GM18498 (cell line): ENCODE measurements around the gene CHD9.
A peak's percentile ranks its signal among the peaks of the same experiment; 100 is the strongest.
"Not testable (repeated sequence)": the region's sequence is repeated elsewhere in the genome, so short reads cannot be mapped to it uniquely, and the experiment has no call there.

Experiments used
- ATAC-seq: cut with Tn5 transposase; IDR thresholded peaks from one replicate; pipeline ENCODE4 v1.9.1; 2021; ENCODE audit warnings: mild to moderate bottlenecking, moderate library complexity; ENCODE audit not compliant: unreplicated experiment

CHD9 gene

DNA sequence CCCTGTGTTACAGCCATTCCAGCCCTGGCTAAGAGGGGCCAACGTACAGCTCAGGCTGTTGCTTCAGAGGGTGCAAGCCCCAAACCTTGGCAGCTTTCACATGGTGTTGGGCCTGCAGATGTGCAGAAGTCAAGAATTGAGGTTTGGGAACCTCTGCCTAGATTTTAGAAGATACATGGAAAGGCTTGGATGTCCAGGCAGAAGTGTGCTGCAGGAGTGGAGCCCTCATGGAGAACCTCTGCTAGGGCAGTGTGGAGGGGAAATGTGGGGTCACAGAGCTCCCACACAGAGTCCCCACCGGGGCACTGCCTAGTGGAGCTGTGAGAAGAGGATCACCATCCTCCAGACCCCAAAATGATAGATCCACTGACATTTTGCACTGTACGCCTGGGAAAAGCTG, 130.9 kb downstream of the CHD9 start:
- not testable (repeated sequence) for ATAC-seq

GRCh38 chr16:53187775-53188174, 133.0 kb downstream of the CHD9 start:
- no peak for ATAC-seq

GRCh38 chr16:53191413-53191812, 136.6 kb downstream of the CHD9 start:
- ATAC-seq, result no peak

DNA sequence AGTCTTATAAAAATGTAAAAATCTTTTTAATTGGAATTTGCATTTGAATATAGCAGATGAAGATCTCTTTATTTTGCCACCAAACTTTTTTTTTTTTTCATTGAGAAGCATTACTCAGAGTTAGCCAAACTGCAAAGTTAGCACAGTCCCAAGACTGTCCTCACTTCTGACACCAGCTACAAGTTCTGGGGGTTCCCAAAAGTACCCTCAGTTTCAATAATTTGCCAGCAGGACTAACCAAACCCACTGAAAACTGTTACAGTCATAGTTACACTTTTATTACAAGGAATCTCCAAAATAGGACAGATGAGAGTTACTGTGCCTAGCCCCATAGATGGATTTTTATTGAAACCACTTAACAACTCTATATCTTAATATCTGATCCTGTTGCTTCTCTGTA, 144.1 kb downstream of the CHD9 start:
- no peak for ATAC-seq

DNA sequence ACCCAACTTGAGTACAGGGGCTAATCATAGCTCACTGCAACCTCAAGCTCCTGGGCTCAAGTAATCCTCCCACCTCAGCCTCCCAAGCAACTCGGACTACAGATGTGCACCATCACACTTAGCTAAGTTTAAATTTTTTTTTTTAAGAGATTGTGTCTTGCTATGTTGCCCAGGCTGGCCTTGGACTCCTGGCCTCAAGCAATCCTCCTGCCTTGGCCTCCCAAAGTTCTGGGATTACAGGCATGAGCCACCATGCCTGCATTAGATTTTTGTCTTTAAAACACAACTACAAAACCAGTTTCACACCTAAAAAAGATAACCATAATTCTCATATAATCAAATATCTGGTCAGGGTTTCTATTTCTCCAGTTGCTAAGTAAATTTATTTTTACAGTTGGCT, 147.1 kb downstream of the CHD9 start:
- no peak for ATAC-seq

GRCh38 chr16:53202398-53202797, 147.6 kb downstream of the CHD9 start:
- no peak for ATAC-seq

DNA sequence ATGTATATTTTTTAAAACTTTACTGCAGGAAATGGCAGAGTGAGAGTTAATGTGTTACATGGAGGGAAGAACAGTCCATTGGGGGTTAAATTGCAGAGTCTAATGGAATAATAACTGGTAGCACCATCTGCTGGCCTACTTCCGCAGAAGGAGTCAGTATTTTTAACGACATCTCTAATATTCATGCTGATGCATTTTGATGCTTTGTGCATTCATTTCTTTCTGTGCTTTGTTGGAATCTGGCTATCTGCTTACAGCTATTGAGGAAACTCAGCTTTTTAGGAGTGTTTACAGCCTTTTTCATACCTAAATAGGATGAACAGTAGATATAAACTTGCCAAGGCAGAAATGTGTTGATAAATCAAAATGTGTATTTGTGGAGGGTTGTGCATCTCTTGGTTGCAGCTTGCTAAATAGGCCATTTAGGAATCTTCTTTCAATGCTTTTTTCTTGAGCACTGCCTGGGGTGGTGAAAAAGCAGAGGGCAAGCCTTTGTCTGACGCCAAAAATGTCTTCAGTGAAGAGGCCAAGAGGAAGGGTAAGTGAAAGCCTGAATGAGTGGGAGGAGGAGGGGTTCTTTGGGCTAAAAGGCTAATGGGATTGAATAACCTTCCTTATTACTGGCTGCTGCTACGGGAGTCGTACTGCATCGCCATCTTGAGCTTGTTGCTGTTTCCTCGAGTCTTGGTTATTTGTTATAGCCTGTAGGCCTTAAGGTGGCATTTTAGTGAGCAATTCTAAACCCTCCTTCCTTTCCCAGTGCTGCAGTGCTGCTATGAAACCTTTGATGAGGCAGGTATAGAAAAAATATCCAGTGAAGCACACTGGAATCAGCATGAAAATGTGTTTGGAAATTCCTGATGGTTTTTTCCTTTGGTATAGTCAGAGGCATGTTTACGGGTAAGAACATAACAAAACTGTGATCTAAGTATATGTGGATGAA, 153.3 kb downstream of the CHD9 start:
- ATAC-seq, result peak; percentile 88

- ATAC-seq, result no peak
Measured at GRCh38 chr16:53209429-53209828, 154.6 kb downstream of the CHD9 start.

- ATAC-seq, result no peak
Measured at GRCh38 chr16:53209877-53210276, 155.1 kb downstream of the CHD9 start.

GRCh38 chr16:53211253-53211652, 156.5 kb downstream of the CHD9 start:
- ATAC-seq, result no peak

- no peak for ATAC-seq
Measured at GRCh38 chr16:53212893-53213223, 158.1 kb downstream of the CHD9 start.

DNA sequence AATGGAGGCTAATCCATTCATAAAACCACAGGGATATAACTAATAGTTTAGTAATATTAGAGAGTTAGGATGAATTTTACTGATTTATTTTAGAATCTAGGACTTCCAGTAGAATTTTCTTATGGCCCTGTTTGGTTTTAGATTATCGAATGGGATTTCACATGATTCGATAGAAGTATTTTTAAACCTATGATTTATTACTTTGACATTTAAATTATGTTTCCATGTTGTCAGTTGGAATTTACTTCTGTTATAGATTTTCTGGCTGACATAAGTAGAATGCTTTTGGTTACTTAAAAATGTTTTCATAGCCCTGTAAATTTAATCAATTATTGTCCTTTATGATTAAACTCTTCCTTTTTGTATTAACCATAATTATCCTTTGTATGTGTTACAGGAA, 158.8 kb downstream of the CHD9 start:
- no peak for ATAC-seq

DNA sequence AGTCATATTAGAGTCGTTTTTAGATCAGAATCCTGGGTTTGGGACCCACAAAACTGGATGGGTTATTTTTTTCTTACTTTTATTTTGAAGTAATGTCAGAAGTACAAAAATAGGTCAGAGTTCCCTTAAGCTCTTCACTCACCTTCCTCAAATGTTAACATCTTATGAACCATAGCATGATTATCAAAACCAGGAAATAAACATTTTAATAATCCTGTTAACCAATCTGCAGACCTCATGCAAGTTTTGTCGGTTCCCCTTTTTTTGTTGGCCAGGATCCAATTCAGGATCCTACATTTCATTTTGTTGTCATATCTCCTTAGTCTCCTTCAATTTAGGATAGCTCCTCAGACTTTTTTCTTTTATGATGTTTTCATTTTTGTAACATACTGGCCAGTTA, 162.0 kb downstream of the CHD9 start:
- no peak for ATAC-seq

GRCh38 chr16:53219371-53219770, 164.6 kb downstream of the CHD9 start:
- ATAC-seq, result no peak

GRCh38 chr16:53219795-53220454, 165.1 kb downstream of the CHD9 start:
- no peak for ATAC-seq

DNA sequence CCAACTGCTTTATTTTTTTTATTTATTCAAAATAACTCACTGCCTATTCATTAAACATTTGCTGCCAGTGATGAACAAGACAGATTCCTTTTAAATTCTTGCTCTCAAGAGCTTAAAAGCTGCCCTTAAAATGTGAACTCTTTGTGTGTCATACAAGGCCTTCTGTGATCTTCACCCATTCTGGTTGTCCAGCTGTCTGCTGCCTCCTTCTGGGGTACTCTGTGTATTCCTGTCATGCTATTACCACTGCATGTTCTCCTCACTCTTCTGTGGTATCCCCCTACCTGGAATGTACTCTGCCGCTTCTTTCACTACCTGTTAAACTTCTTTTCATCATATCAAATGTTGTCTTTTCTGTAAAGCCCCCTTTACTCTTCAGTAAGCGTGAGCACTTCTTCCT, 165.8 kb downstream of the CHD9 start:
- ATAC-seq, result peak; percentile 44

DNA sequence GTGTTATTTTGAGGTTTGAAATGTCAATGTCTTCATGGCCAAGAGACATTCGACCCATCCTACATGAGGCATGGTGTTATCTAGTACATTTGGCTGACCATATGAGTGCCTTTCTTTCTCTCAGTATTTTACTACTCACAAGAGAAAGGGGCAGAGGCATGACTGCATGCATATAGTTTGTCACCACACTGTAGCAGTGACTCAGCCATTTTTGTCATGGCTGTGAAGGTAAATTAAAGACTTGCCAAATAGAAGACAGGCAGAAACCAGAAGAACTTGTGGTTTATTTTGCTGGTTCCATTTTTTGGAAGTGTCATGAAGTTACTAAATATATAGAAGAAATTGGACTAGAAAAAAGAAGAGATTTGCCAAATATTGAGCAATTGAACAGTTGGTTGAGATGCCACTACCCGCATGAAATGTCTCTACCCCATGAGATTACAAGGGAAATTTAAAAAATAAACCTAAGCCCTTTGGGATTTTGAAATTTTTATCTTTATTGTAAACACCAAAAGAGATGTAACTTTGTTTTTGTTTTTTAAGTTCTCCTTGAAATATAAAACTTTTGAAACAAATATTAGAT, 170.3 kb downstream of the CHD9 start:
- no peak for ATAC-seq

DNA sequence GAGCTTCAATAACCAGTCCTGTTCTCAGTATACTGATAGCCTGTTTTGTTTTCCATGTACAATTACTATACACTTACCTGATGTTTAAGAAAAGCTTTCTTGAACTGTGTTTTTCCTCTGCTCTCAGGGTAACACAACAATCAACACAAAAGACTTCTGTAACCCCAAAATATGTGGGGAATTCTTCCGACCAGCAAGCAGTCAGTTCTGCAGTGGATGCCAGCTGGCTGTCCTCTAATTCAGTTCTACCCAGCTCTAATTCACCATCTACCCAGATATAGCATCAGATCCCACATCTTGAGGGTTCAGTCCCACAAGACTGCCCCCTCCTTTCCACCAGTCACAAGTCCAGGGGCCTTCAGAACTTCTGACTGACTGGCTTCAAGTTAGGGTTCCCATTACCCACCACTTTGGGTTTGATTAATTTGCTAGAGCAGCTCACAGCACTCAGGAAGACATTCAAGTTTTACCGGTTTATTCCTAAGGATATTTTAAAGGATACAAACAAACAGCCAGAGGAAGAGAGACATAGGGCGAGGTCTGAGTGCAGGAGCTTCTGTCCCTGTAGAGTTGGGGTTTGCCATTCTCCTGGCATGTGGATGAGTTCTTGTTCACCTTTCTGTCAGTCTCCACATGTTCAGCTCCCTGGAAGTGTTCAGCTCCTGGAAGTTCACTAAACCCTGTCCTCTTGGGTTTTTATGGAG, 178.2 kb downstream of the CHD9 start:
- ATAC-seq, result no peak

DNA sequence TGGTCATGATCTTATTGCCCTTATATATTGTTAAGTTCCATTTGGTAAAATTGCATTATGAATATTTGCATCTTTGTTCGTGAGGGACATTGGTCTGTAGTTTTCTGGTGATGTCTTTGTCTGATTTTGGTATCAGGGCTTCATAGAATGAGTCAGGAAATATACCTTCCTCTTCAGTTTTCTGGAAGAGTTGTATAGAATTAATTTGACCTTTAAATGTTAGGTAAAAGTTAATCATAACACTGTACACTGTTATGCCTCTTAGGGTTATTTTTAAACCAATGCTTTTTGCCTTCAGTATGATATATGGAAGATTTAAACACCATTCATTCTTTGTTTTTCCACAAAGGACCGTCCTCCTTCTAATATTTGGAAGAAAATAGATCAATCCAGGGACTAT, 180.0 kb downstream of the CHD9 start:
- ATAC-seq, result no peak

GRCh38 chr16:53235851-53236250, 181.1 kb downstream of the CHD9 start:
- no peak for ATAC-seq

GRCh38 chr16:53249331-53249730, 194.5 kb downstream of the CHD9 start:
- no peak for ATAC-seq
